Neuronal stem cell (in vitro differentiated cells): ENCODE results near the gene ANKRD60.

Experiments
- DNase-seq: peaks from one replicate; pipeline ENCODE4 v3.0.0-alpha.2; 2013; ENCODE audit warnings: low spot score
- H2AFZ ChIP-seq: one replicate; pipeline ENCODE4 v1.6.1; 2013; ENCODE audit warnings: mild to moderate bottlenecking, low read length, inconsistent platforms
- H2AK5ac ChIP-seq: 2 replicates; pipeline ENCODE4 v1.6.1; 2013; ENCODE audit warnings: low read depth, mild to moderate bottlenecking, inconsistent platforms, low read length, moderate library complexity, mixed read lengths
- H2BK120ac ChIP-seq: 2 replicates; pipeline ENCODE4 v1.6.1; 2013; ENCODE audit warnings: low read depth, mild to moderate bottlenecking, inconsistent platforms, low read length, moderate library complexity, mixed read lengths
- H2BK12ac ChIP-seq: one replicate; pipeline ENCODE4 v1.6.1; 2013; ENCODE audit warnings: low read length, inconsistent platforms
- H2BK15ac ChIP-seq: 2 replicates; pipeline ENCODE4 v1.6.1; 2013; ENCODE audit warnings: mild to moderate bottlenecking, low read length, inconsistent platforms, mixed read lengths
- H2BK5ac ChIP-seq: one replicate; pipeline ENCODE4 v1.6.1; 2013; ENCODE audit warnings: inconsistent platforms, mild to moderate bottlenecking, low read length, moderate library complexity
- H3K14ac ChIP-seq: one replicate; pipeline ENCODE4 v1.6.1; 2013; ENCODE audit warnings: low read length, inconsistent platforms
- H3K18ac ChIP-seq: 2 replicates; pipeline ENCODE4 v1.6.1; 2013; ENCODE audit warnings: low read length, inconsistent platforms
- H3K23ac ChIP-seq: 2 replicates; pipeline ENCODE4 v1.6.1; 2013; ENCODE audit warnings: low read depth, mild to moderate bottlenecking, mixed read lengths, low read length, inconsistent platforms; ENCODE audit not compliant: poor library complexity
- H3K27ac ChIP-seq: replicated peaks from 3 replicates; pipeline ENCODE4 v1.5.1; 2013; ENCODE audit warnings: low read length, inconsistent platforms
- H3K27me3 ChIP-seq, 3 experiments: 2 replicates each; pipeline ENCODE4 v1.6.1; 2013; ENCODE audit warnings: low read length in 3 of 3, mild to moderate bottlenecking in 2 of 3, inconsistent platforms in 1 of 3, low read depth in 1 of 3, mixed read lengths in 1 of 3, moderate library complexity in 1 of 3; ENCODE audit not compliant: control insufficient read depth in 3 of 3, insufficient read depth in 3 of 3
- H3K36me3 ChIP-seq, 2 donors: replicated peaks in 1 of 2; 2 replicates each; pipeline ENCODE4 v1.6.1; 2013; ENCODE audit warnings: low read length in 2 of 2; ENCODE audit not compliant: control insufficient read depth in 2 of 2, insufficient read depth in 2 of 2
- H3K4ac ChIP-seq: 2 replicates; pipeline ENCODE4 v1.6.1; 2013; ENCODE audit warnings: inconsistent platforms, mild to moderate bottlenecking, low read length, moderate library complexity
- H3K4me1 ChIP-seq, 2 donors: 1 replicate in 1 of 2; 2 replicates in 1 of 2; pipeline ENCODE4 v1.6.1; 2013; ENCODE audit warnings: low read length in 2 of 2, low read depth in 1 of 2; ENCODE audit not compliant: control insufficient read depth in 2 of 2, insufficient read depth in 1 of 2
- H3K4me2 ChIP-seq: one replicate; pipeline ENCODE4 v1.6.1; 2013; ENCODE audit warnings: mild to moderate bottlenecking, low read length, inconsistent platforms; ENCODE audit not compliant: insufficient read depth, poor library complexity, severe bottlenecking
- H3K4me3 ChIP-seq, 2 donors: 2 replicates each; pipeline ENCODE4 v1.5.1; 2013; ENCODE audit warnings: low read length in 2 of 2, mild to moderate bottlenecking in 2 of 2, inconsistent platforms in 1 of 2, moderate library complexity in 1 of 2
- H3K79me1 ChIP-seq: one replicate; pipeline ENCODE4 v1.6.1; 2013; ENCODE audit warnings: low read depth, mild to moderate bottlenecking, inconsistent platforms, low read length, moderate library complexity
- H3K9ac ChIP-seq: one replicate; pipeline ENCODE4 v1.6.1; 2013; ENCODE audit warnings: mild to moderate bottlenecking, low read depth, low read length, inconsistent platforms; ENCODE audit not compliant: poor library complexity
- H3K9me3 ChIP-seq, 2 donors: replicated peaks in 1 of 2; 2 replicates each; pipeline versions ENCODE3 to v1.6.1; 2013; ENCODE audit warnings: low read length in 2 of 2, mild to moderate bottlenecking in 2 of 2, inconsistent platforms in 1 of 2, low read depth in 1 of 2, mixed read lengths in 1 of 2, moderate library complexity in 1 of 2; ENCODE audit not compliant: control insufficient read depth in 2 of 2, insufficient read depth in 1 of 2
- H4K8ac ChIP-seq: one replicate; pipeline ENCODE4 v1.6.1; 2013; ENCODE audit warnings: low read depth, mild to moderate bottlenecking, inconsistent platforms, low read length, moderate library complexity
- H4K91ac ChIP-seq: one replicate; pipeline ENCODE4 v1.6.1; 2013; ENCODE audit warnings: low read length, low read depth, mild to moderate bottlenecking, inconsistent platforms; ENCODE audit not compliant: poor library complexity
- WGBS, 2 donors: extraction: QIAGEN DNeasy Blood & Tissue Kit; methylation state at CpG; one replicate each; pipeline ENCODE4 v1.1.7; 2013; ENCODE audit warnings: missing lambda C conversion rate in 2 of 2, mixed read lengths in 1 of 2; ENCODE audit not compliant: insufficient read length in 2 of 2, insufficient replicate concordance in 1 of 2; ENCODE audit errors: extremely low coverage in 2 of 2; 5-methylcytosine and 5-hydroxymethylcytosine counted together

ANKRD60 gene

DNA sequence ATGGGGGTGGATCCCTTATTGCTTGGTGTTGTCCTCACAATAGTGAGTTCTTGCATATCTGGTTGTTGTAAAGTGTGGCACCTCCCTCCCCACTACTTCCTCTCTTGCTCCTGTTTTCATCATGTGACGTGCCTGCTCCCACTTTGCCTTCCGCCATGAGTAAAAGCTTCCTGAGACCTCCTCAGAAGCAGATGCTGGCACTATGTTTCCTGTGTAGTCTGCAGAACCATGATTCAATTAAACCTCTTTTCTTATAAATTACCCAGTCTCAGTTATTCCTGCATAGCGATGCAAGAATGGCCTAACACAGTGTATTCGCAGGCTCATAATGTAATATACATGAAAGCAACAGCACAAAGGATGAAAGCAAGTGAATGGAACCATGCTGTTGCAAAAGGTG is 28.4 kb upstream of the ANKRD60 start:
- no peak for DNase-seq
- Histone ChIP-seq H3K4me1 (no peaks in the 10 kb centered on the region), H3K23ac (no peak overlapping the region), H3K36me3 (no peaks in the 10 kb centered on the region), H3K4ac (no peak overlapping the region), H3K9me3 (no peaks in the 10 kb centered on the region), H4K91ac (no peak overlapping the region), H3K14ac (no peak overlapping the region), H3K79me1 (no peaks in the 10 kb centered on the region), H3K18ac (no peak overlapping the region), H3K27me3 (no peaks in the 10 kb centered on the region), H2BK5ac (no peak overlapping the region), H3K4me2 (no peak overlapping the region), H4K8ac (no peak overlapping the region), H2AK5ac (no peak overlapping the region), H2BK15ac (no peak overlapping the region), H2BK12ac (no peak overlapping the region), H2BK120ac (no peak overlapping the region), H2AFZ (no peak overlapping the region), H3K9ac (no peak overlapping the region), H3K4me3 (no peak overlapping the region), H3K27ac (no peak overlapping the region)
- WGBS, 2 donors, result no CpG with 5 or more reads among the region's 4 CpGs

DNA sequence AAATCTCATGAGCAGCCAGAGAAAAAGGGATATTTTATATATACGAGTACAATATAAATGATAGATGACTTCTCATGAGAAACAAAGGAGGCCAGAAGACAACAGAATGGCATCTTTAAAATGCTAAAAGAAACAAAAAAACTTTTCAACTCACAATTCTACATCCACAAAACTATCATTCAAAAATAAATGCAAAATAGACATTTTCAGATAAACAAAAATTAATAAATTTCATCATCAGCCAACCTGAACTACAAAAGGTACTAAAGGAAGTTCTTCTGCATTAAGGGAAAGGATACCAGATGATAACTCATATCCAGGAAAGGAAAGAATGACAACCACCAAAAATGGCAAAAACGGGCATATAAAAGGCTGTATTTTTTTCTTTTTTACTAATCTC is 27.9 kb upstream of the ANKRD60 start:
- no peak for DNase-seq
- Histone ChIP-seq H2AK5ac (no peak overlapping the region), H3K18ac (no peak overlapping the region), H3K9ac (no peak overlapping the region), H3K27ac (no peak overlapping the region), H3K36me3 (no peaks in the 10 kb centered on the region), H3K27me3 (no peaks in the 10 kb centered on the region), H3K14ac (no peak overlapping the region), H3K4me3 (no peak overlapping the region), H3K4ac (no peak overlapping the region), H3K4me2 (no peak overlapping the region), H4K8ac (no peak overlapping the region), H3K23ac (no peak overlapping the region), H3K4me1 (no peaks in the 10 kb centered on the region), H2BK15ac (no peak overlapping the region), H2BK12ac (no peak overlapping the region), H4K91ac (no peak overlapping the region), H2BK5ac (no peak overlapping the region), H2BK120ac (no peak overlapping the region), H3K9me3 (no peaks in the 10 kb centered on the region), H2AFZ (no peak overlapping the region), H3K79me1 (no peaks in the 10 kb centered on the region)
- WGBS, 2 donors, result no CpG with 5 or more reads among the region's 2 CpGs

DNA sequence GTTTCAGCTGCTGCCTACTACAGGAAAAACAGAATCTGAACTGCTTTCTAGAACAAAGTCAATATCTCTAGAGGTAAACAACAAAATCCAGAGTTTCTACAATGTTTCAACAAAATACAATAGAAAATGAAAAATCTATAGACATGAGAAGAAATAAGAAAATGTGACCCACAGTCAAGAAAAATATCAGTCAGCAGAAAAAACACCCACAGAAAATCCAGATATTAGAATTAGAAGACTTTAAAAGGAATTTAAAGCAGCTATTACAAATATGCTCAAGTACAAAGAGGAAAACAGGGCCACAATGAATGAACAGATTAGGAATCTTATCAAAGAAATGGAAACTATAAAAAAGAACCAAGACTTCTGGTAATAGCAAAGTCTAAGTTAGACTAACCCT is 26.4 kb upstream of the ANKRD60 start:
- Histone ChIP-seq H2BK15ac (no peak overlapping the region), H2AK5ac (no peak overlapping the region), H3K4me3 (no peak overlapping the region), H2BK5ac (no peak overlapping the region), H3K79me1 (no peaks in the 10 kb centered on the region), H3K4ac (no peak overlapping the region), H3K14ac (no peak overlapping the region), H3K9ac (no peak overlapping the region), H2AFZ (no peak overlapping the region), H2BK120ac (no peak overlapping the region), H3K4me2 (no peak overlapping the region), H2BK12ac (no peak overlapping the region), H3K4me1 (no peaks in the 10 kb centered on the region), H3K36me3 (no peaks in the 10 kb centered on the region), H3K23ac (no peak overlapping the region), H3K18ac (no peak overlapping the region), H3K9me3 (no peaks in the 10 kb centered on the region), H3K27me3 (no peaks in the 10 kb centered on the region), H3K27ac (no peak overlapping the region), H4K8ac (no peak overlapping the region), H4K91ac (no peak overlapping the region)
- DNase-seq, result no peak

DNA sequence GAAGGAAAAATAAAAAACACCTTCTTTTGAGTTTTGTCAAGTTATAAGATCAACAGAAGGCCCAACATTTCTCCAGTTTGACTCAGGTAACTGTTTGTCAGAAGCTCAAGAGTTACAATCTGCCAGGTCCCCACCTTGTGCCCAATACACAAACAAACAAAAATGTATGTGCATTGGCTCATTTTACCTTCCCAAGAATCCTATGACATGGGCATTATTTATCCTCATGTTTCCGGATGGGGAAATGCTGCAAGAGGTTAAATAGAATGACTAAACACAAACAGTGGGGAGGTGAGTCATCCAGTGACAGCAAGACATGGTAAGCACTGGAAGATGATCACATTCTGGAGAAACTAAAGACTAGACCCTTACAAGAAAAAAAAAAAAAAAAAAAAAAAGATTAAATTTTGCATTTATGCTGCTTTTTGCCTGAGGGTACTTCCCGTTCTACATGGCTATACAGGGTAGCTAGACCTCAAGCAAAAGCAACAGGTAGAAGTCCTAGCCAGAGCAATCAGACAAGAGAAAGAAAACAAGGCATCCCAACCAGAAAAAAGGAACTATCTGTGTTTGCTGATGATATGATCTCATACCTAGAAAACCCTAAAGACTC is 23.6 kb upstream of the ANKRD60 start:
- no peaks in the 10 kb centered on the region for H3K4me1 ChIP-seq
- no peaks in the 10 kb centered on the region for H3K9me3 ChIP-seq
- peaks cover 0 to 3% of the 10 kb centered on the region in 2 donors for H3K36me3 ChIP-seq
- H3K9ac ChIP-seq, result no peak overlapping the region
- no peak overlapping the region for H3K18ac ChIP-seq
- no peak overlapping the region for H3K14ac ChIP-seq
- H2BK120ac ChIP-seq, result no peak overlapping the region
- WGBS, 2 donors, result no CpG with 5 or more reads among the region's 2 CpGs
- H3K27ac ChIP-seq, result no peak overlapping the region
- H2BK5ac ChIP-seq, result no peak overlapping the region
- no peak overlapping the region for H3K4me2 ChIP-seq
- H4K8ac ChIP-seq, result no peak overlapping the region
- H3K23ac ChIP-seq, result no peak overlapping the region
- DNase-seq, result no peak
- H2BK12ac ChIP-seq, result no peak overlapping the region
- no peaks in the 10 kb centered on the region for H3K27me3 ChIP-seq
- no peak overlapping the region for H2AFZ ChIP-seq
- H2AK5ac ChIP-seq, result no peak overlapping the region
- no peak overlapping the region for H3K4ac ChIP-seq
- no peak overlapping the region for H2BK15ac ChIP-seq
- no peaks in the 10 kb centered on the region for H3K79me1 ChIP-seq
- H3K4me3 ChIP-seq, result no peak overlapping the region
- no peak overlapping the region for H4K91ac ChIP-seq
